C1 segment of cervical spinal cord (tissue), 14 donors: ENCODE measurements around the gene WNT3.
"Not testable (repeated sequence)": the region's sequence is repeated elsewhere in the genome, so short reads cannot be mapped to it uniquely, and the experiment has no call there.

Experiments
- DNase-seq, 14 donors: peaks; one replicate each; lab custom pipeline; 2025; lab: John Stamatoyannopoulos, UW

Gene WNT3

GRCh38 chr17:46787478-46787877 lies 31.0 kb downstream of the WNT3 start:
- no peak for DNase-seq

GRCh38 chr17:46785696-46786095 lies 32.8 kb downstream of the WNT3 start:
- DNase-seq: no peak

GRCh38 chr17:46783031-46783593 lies 35.4 kb downstream of the WNT3 start:
- no peak for DNase-seq

GRCh38 chr17:46782250-46782953 lies 36.1 kb downstream of the WNT3 start:
- no peak for DNase-seq

GRCh38 chr17:46780003-46780373 lies 38.5 kb downstream of the WNT3 start:
- no peak for DNase-seq

- DNase-seq: no peak
Measured at GRCh38 chr17:46777943-46778915, 40.3 kb downstream of the WNT3 start.

- DNase-seq: no peak
Measured at GRCh38 chr17:46776298-46777005, 42.0 kb downstream of the WNT3 start.

GRCh38 chr17:46774108-46774737 lies 44.3 kb downstream of the WNT3 start:
- DNase-seq: peak in 1 of 14 donors; percentile 11

GRCh38 chr17:46773676-46774075 lies 44.8 kb downstream of the WNT3 start:
- no peak for DNase-seq

GRCh38 chr17:46773221-46773605 lies 45.3 kb downstream of the WNT3 start:
- DNase-seq: no peak

GRCh38 chr17:46772475-46773220 lies 45.8 kb downstream of the WNT3 start:
- no peak for DNase-seq

- peak in 3 of 14 donors; percentile 22 to 44 (median 43) for DNase-seq
Measured at GRCh38 chr17:46771561-46772474, 46.7 kb downstream of the WNT3 start.

- DNase-seq: peak in 3 of 14 donors; percentile 20 to 54 (median 36)
Measured at GRCh38 chr17:46770818-46771560, 47.5 kb downstream of the WNT3 start.

GRCh38 chr17:46770439-46770817 lies 48.1 kb downstream of the WNT3 start:
- no peak for DNase-seq

- no peak for DNase-seq
Measured at GRCh38 chr17:46769531-46770438, 48.7 kb downstream of the WNT3 start.

- DNase-seq: not testable (repeated sequence)
Measured at GRCh38 chr17:46768896-46769295, 49.6 kb downstream of the WNT3 start.

GRCh38 chr17:46768540-46768870 lies 50.0 kb downstream of the WNT3 start:
- DNase-seq: no peak
